IMR-90 (cell line): Measurements from ENCODE around the gene FER1L5. TPM values are rescaled to one million over a fixed set of nuclear protein-coding genes. Genes with fewer than 3 reads are reported as not detected.

ENCODE experiments used
- ATAC-seq: fragments of 200-7000 bp; cut with Tn5 transposase; 2 replicates; pipeline ENCODE4 v1.9.1; 2020; ENCODE audit warnings: low read depth, mild to moderate bottlenecking, moderate library complexity
- BruUV-seq: library from RNA; stranded (reverse); fragments of 400-500 nt; replicated peaks from 2 replicates; lab custom pipeline; 2021; lab: Mats Ljungman, UMichigan
- CTCF ChIA-PET: fragments of 300-600 bp; formaldehyde crosslinking; extraction: SDS; loops from one replicate; lab custom pipeline; 2021; ENCODE audit warnings: antibody characterized with exemption; lab: Yijun Ruan, JAX
- POLR2A ChIA-PET: fragments of 300-600 bp; sonication (Branson Sonifier 250); formaldehyde crosslinking; loops from one replicate; lab custom pipeline; 2022; ENCODE audit warnings: antibody characterized with exemption; ENCODE audit not compliant: unreplicated experiment; lab: Charles Lee
- DNase-seq: peaks from one replicate; pipeline ENCODE4 v3.0.0; 2013
- H2AFZ ChIP-seq: replicated peaks from 2 replicates; pipeline ENCODE3; 2013; ENCODE audit warnings: low read length, mild to moderate bottlenecking; ENCODE audit not compliant: poor library complexity
- H2AK5ac ChIP-seq: 2 replicates; pipeline ENCODE4 v1.6.1; 2013; ENCODE audit warnings: low read depth, low read length, inconsistent platforms
- H2AK9ac ChIP-seq: replicated peaks from 2 replicates; pipeline ENCODE3; 2013; ENCODE audit warnings: mild to moderate bottlenecking, low read depth, low read length, moderate library complexity; ENCODE audit not compliant: poor library complexity
- H2BK120ac ChIP-seq: 2 replicates; pipeline ENCODE4 v1.6.1; 2013; ENCODE audit warnings: low read depth, low read length, inconsistent platforms
- H2BK15ac ChIP-seq: 3 replicates; pipeline ENCODE4 v1.6.1; 2013; ENCODE audit warnings: low read depth, low read length, inconsistent platforms
- H2BK20ac ChIP-seq: 2 replicates; pipeline ENCODE4 v1.6.1; 2013; ENCODE audit warnings: low read depth, mild to moderate bottlenecking, inconsistent platforms, low read length, moderate library complexity
- H2BK5ac ChIP-seq: 2 replicates; pipeline ENCODE4 v1.6.1; 2013; ENCODE audit warnings: mild to moderate bottlenecking, low read depth, low read length, inconsistent platforms; ENCODE audit not compliant: poor library complexity, severe bottlenecking
- H3K14ac ChIP-seq: replicated peaks from 2 replicates; pipeline ENCODE4 v1.6.1; 2013; ENCODE audit warnings: low read depth, low read length, inconsistent platforms
- H3K18ac ChIP-seq: 2 replicates; pipeline ENCODE4 v1.6.1; 2013; ENCODE audit warnings: low read depth, low read length, control low read depth
- H3K23ac ChIP-seq: 2 replicates; pipeline ENCODE4 v1.6.1; 2013; ENCODE audit warnings: low read depth, low read length, inconsistent platforms
- H3K27ac ChIP-seq: 2 replicates; pipeline ENCODE4 v1.5.1; 2013; ENCODE audit warnings: mild to moderate bottlenecking, control low read depth, low read length; ENCODE audit not compliant: insufficient read depth
- H3K27me3 ChIP-seq: 2 replicates; pipeline ENCODE4 v1.6.1; 2013; ENCODE audit warnings: low read length; ENCODE audit not compliant: control insufficient read depth, insufficient read depth
- H3K36me3 ChIP-seq: 2 replicates; pipeline ENCODE4 v1.6.1; 2013; ENCODE audit warnings: low read length, mixed read lengths; ENCODE audit not compliant: control insufficient read depth, insufficient read depth
- H3K4ac ChIP-seq: 2 replicates; pipeline ENCODE4 v1.6.1; 2013; ENCODE audit warnings: low read depth, low read length, inconsistent platforms
- H3K4me1 ChIP-seq: 2 replicates; pipeline ENCODE4 v1.6.1; 2013; ENCODE audit warnings: low read length, mixed read lengths; ENCODE audit not compliant: control insufficient read depth, insufficient read depth
- H3K4me2 ChIP-seq: 2 replicates; pipeline ENCODE4 v1.6.1; 2013; ENCODE audit warnings: low read depth, mild to moderate bottlenecking, control low read depth, low read length, moderate library complexity
- H3K4me3 ChIP-seq: 2 replicates; pipeline ENCODE4 v1.5.1; 2013; ENCODE audit warnings: low read depth, mild to moderate bottlenecking, control low read depth, low read length, moderate library complexity; ENCODE audit not compliant: insufficient read depth
- H3K56ac ChIP-seq: 2 replicates; pipeline ENCODE4 v1.6.1; 2013; ENCODE audit warnings: low read length, inconsistent platforms; ENCODE audit not compliant: insufficient read depth; ENCODE audit errors: extremely low read depth
- H3K79me1 ChIP-seq, 2 experiments: 2 replicates each; pipeline ENCODE4 v1.6.1; 2013; ENCODE audit warnings: low read length in 2 of 2, inconsistent platforms in 1 of 2, low read depth in 1 of 2
- H3K9ac ChIP-seq: 2 replicates; pipeline ENCODE4 v1.6.1; 2013; ENCODE audit warnings: low read depth, low read length, control low read depth
- H3K9me1 ChIP-seq: 2 replicates; pipeline ENCODE4 v1.6.1; 2013; ENCODE audit warnings: low read length, inconsistent platforms; ENCODE audit not compliant: insufficient read depth
- H3K9me3 ChIP-seq: 2 replicates; pipeline ENCODE4 v1.6.1; 2013; ENCODE audit warnings: low read length; ENCODE audit not compliant: control insufficient read depth, insufficient read depth
- H4K20me1 ChIP-seq: 2 replicates; pipeline ENCODE4 v1.6.1; 2013; ENCODE audit warnings: low read length, inconsistent platforms; ENCODE audit not compliant: insufficient read depth
- H4K5ac ChIP-seq: 2 replicates; pipeline ENCODE4 v1.6.1; 2013; ENCODE audit warnings: mild to moderate bottlenecking, low read depth, low read length, control low read depth
- H4K8ac ChIP-seq, 2 experiments: 2 replicates each; pipeline ENCODE4 v1.6.1; 2013; ENCODE audit warnings: low read depth in 2 of 2, low read length in 2 of 2, control low read depth in 1 of 2, inconsistent platforms in 1 of 2
- H4K91ac ChIP-seq: 2 replicates; pipeline ENCODE4 v1.6.1; 2013; ENCODE audit warnings: low read depth, low read length, inconsistent platforms; ENCODE audit not compliant: insufficient read depth
- BHLHE40 ChIP-seq: fragments of 150-350 bp; IDR thresholded peaks from 2 replicates; pipeline ENCODE4 v1.6.1; 2016; ENCODE audit warnings: mild to moderate bottlenecking, low read depth, low read length
- CEBPB ChIP-seq: IDR thresholded peaks from 2 replicates; pipeline ENCODE4 v1.6.1; 2012; ENCODE audit warnings: low read depth, low read length, improper control_type of control experiment
- CHD1 ChIP-seq: IDR thresholded peaks from 2 replicates; pipeline ENCODE4 v1.6.1; 2012; ENCODE audit warnings: low read depth, low read length, improper control_type of control experiment
- CTCF ChIP-seq: conservative IDR thresholded peaks from 2 replicates; pipeline ENCODE4 v1.5.1; 2012; ENCODE audit warnings: mild to moderate bottlenecking, low read depth, low read length, improper control_type of control experiment
- FOS ChIP-seq: fragments of 150-350 bp; IDR thresholded peaks from 2 replicates; pipeline ENCODE4 v1.6.1; 2016; ENCODE audit warnings: low read depth, low read length
- MAFK ChIP-seq: IDR thresholded peaks from 2 replicates; pipeline ENCODE4 v1.6.1; 2012; ENCODE audit warnings: low read depth, low read length, improper control_type of control experiment
- MAZ ChIP-seq: IDR thresholded peaks from 2 replicates; pipeline ENCODE4 v1.6.1; 2012; ENCODE audit warnings: low read depth, mild to moderate bottlenecking, low read length, improper control_type of control experiment, moderate library complexity, borderline replicate concordance
- MXI1 ChIP-seq: IDR thresholded peaks from 2 replicates; pipeline ENCODE4 v1.6.1; 2012; ENCODE audit warnings: low read depth, mild to moderate bottlenecking, low read length, moderate library complexity, borderline replicate concordance
- NFE2L2 ChIP-seq: fragments of 150-350 bp; IDR thresholded peaks from 2 replicates; pipeline ENCODE4 v1.6.1; 2016; ENCODE audit warnings: low read depth, mild to moderate bottlenecking, low read length
- POLR2A ChIP-seq: IDR thresholded peaks from 2 replicates; pipeline ENCODE4 v1.6.1; 2012; ENCODE audit warnings: mild to moderate bottlenecking, low read depth, low read length
- RAD21 ChIP-seq: IDR thresholded peaks from 2 replicates; pipeline ENCODE4 v1.6.1; 2012; ENCODE audit warnings: low read length, improper control_type of control experiment
- RCOR1 ChIP-seq: IDR thresholded peaks from 2 replicates; pipeline ENCODE4 v1.6.1; 2012; ENCODE audit warnings: mild to moderate bottlenecking, low read length, improper control_type of control experiment; ENCODE audit not compliant: insufficient replicate concordance
- RFX5 ChIP-seq: IDR thresholded peaks from 2 replicates; pipeline ENCODE4 v1.8.0; 2012; ENCODE audit warnings: low read depth, mild to moderate bottlenecking, low read length, moderate library complexity
- SMC3 ChIP-seq: fragments of 150-350 bp; IDR thresholded peaks from 2 replicates; pipeline ENCODE4 v1.6.1; 2016; ENCODE audit warnings: low read depth, mild to moderate bottlenecking, antibody characterized with exemption, low read length, moderate library complexity
- WGBS, 2 experiments: methylation state at CpG; one replicate each; pipeline versions ENCODE4 v1.1.5 to v1.1.7; 2013; ENCODE audit warnings: missing lambda C conversion rate in 2 of 2; ENCODE audit not compliant: insufficient read length in 1 of 2; ENCODE audit errors: extremely low coverage in 2 of 2; 5-methylcytosine and 5-hydroxymethylcytosine counted together
- dilution Hi-C: fragments of 300-500 bp; cut with HindIII; formaldehyde crosslinking; loops from one replicate; pipeline ENCODE4 v1.14.3; 2018; ENCODE audit warnings: low sequenced_read_pairs; ENCODE audit not compliant: unreplicated experiment
- in situ Hi-C: fragments of 300-500 bp; cut with MboI; formaldehyde crosslinking; loops from 3 replicates; pipeline ENCODE4 v1.14.3; 2019; ENCODE audit warnings: low sequenced_read_pairs, inconsistent platforms, mixed read lengths
- intact Hi-C: fragments of 100-400 bp; cut with micrococcal nuclease; formaldehyde crosslinking; loops from 2 replicates; pipeline ENCODE4 v1.10.0; 2022
- polyA plus RNA-seq, 3 experiments: library from polyadenylated mRNA; depleted of rRNA; stranded (reverse); fragments of >200 nt; gene quantifications; 2 replicates each; pipeline ENCODE4 v1.2.3, GENCODE V29; 2012; ENCODE audit warnings: low replicate concordance in 1 of 3
- total RNA-seq: library from RNA; depleted of rRNA; stranded (reverse); fragments of >200 nt; gene quantifications from 2 replicates; pipeline ENCODE4 v1.2.3, GENCODE V29; 2012
- TF ChIP-seq, protein P1 (sequence below): fragments of 150-350 bp; IDR thresholded peaks from 2 replicates; pipeline ENCODE4 v1.6.1; 2017; ENCODE audit warnings: mild to moderate bottlenecking, antibody characterized with exemption, low read length, low read depth
- TF ChIP-seq, protein P2 (sequence below): fragments of 150-350 bp; IDR thresholded peaks from 2 replicates; pipeline ENCODE4 v1.6.1; 2016; ENCODE audit warnings: low read depth, mild to moderate bottlenecking, low read length, moderate library complexity, borderline replicate concordance

Gene FER1L5
- total and polyA plus RNA-seq, 2 of the 4 experiments (the other 2 are of a cell fraction): 0.15 to 0.36 TPM

GRCh38 chr2:96699621-96700020 is 57.1 kb downstream of the FER1L5 start:
- Histone ChIP-seq H3K9me3 (no peaks in the 10 kb centered on the region), H4K5ac (no peak overlapping the region), H3K56ac (no peak overlapping the region), H2AK5ac (no peak overlapping the region), H2BK120ac (no peak overlapping the region), H3K9ac (no peak overlapping the region), H3K4me1 (no peaks in the 10 kb centered on the region), H3K79me1 (no peaks in the 10 kb centered on the region), H2AFZ (no peak overlapping the region), H2BK20ac (no peak overlapping the region), H2BK5ac (no peak overlapping the region), H3K27ac (no peak overlapping the region), H3K18ac (no peak overlapping the region), H3K23ac (no peak overlapping the region), H3K4ac (no peak overlapping the region), H4K91ac (no peak overlapping the region), H2AK9ac (no peak overlapping the region), H3K9me1 (0 out of 2 replicates have a peak, but pooled peaks cover 11% of the 10 kb centered on the region), H4K8ac (no peak overlapping the region), H3K4me3 (no peak overlapping the region), H4K20me1 (no peaks in the 10 kb centered on the region), H3K27me3 (no peaks in the 10 kb centered on the region), H3K4me2 (no peak overlapping the region), H3K14ac (no peak overlapping the region), H2BK15ac (no peak overlapping the region), H3K36me3 (peaks cover 3% of the 10 kb centered on the region; the same call in 1 of the 2 replicates)
- ATAC-seq: no peak
- in situ Hi-C loops: no loop called here
- CTCF ChIA-PET: no interaction called here
- TF ChIP-seq RAD21 (no peak), NFE2L2 (no peak), RCOR1 (no peak), CHD1 (no peak), POLR2A (no peak), RFX5 (no peak), CTCF (no peak), CEBPB (no peak), SMC3 (no peak), FOS (no peak), BHLHE40 (no peak), MXI1 (no peak), MAZ (no peak), MAFK (no peak)
- TF ChIP-seq, protein P1, sequence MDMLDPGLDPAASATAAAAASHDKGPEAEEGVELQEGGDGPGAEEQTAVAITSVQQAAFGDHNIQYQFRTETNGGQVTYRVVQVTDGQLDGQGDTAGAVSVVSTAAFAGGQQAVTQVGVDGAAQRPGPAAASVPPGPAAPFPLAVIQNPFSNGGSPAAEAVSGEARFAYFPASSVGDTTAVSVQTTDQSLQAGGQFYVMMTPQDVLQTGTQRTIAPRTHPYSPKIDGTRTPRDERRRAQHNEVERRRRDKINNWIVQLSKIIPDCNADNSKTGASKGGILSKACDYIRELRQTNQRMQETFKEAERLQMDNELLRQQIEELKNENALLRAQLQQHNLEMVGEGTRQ: no peak
- TF ChIP-seq, protein P2, sequence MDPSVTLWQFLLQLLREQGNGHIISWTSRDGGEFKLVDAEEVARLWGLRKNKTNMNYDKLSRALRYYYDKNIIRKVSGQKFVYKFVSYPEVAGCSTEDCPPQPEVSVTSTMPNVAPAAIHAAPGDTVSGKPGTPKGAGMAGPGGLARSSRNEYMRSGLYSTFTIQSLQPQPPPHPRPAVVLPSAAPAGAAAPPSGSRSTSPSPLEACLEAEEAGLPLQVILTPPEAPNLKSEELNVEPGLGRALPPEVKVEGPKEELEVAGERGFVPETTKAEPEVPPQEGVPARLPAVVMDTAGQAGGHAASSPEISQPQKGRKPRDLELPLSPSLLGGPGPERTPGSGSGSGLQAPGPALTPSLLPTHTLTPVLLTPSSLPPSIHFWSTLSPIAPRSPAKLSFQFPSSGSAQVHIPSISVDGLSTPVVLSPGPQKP: no peak
- no CpG with 5 or more reads among the region's 9 CpGs for WGBS, 2 experiments
- POLR2A ChIA-PET: no interaction called here
- dilution Hi-C loops: no loop called here
- no peak for DNase-seq
- BruUV-seq: no TSS peak
- intact Hi-C loops: no loop called here
